ENCODE measurements around the gene GPX3. TPM values are rescaled to one million over a fixed set of nuclear protein-coding genes. Genes with fewer than 3 reads are reported as not detected.

Gene GPX3
- total and polyA plus RNA-seq, 12 donors, result 208 to 1,234 (median 702) TPM

DNA sequence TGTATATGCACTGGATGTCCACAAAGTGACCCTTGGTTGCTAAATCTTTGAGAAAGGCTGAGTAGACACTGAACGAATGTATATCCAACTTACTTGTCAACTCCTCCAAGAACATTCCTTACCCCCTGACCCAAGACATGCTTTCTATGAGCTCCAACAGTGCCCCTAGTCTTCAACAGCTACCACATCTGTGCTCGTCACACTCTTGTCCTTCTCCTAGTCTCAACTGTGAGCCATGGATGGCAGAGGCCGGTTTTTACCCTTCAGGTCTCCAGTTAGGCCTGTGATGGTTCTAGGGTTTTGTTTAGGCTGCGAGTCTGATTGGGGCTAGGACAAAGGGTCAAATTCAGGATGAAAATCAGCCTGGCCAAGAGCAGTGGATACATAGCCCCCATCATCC is 19.0 kb upstream of the GPX3 start:
- no peaks in the 10 kb centered on the region for H3K36me3 ChIP-seq
- WGBS, 2 donors, result 95 to 97% methylated on average over 4 of the region's 4 CpGs
- H3K9me3 ChIP-seq, result no peaks in the 10 kb centered on the region
- TF ChIP-seq, protein P1, sequence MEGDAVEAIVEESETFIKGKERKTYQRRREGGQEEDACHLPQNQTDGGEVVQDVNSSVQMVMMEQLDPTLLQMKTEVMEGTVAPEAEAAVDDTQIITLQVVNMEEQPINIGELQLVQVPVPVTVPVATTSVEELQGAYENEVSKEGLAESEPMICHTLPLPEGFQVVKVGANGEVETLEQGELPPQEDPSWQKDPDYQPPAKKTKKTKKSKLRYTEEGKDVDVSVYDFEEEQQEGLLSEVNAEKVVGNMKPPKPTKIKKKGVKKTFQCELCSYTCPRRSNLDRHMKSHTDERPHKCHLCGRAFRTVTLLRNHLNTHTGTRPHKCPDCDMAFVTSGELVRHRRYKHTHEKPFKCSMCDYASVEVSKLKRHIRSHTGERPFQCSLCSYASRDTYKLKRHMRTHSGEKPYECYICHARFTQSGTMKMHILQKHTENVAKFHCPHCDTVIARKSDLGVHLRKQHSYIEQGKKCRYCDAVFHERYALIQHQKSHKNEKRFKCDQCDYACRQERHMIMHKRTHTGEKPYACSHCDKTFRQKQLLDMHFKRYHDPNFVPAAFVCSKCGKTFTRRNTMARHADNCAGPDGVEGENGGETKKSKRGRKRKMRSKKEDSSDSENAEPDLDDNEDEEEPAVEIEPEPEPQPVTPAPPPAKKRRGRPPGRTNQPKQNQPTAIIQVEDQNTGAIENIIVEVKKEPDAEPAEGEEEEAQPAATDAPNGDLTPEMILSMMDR (IDR thresholded peaks at IDR 0.05), result no peak
- H3K4me1 ChIP-seq, result peaks cover 10 to 34% (median 28%) of the 10 kb centered on the region in 9 donors
- ATAC-seq (no peak), DNase-seq (no peak)
- H3K27ac ChIP-seq, result no peak overlapping the region
- intact Hi-C loops (cut with DNase I), result loop anchor here in 8 of 10 donors (2.0 to 10.0 kb wide), 7 partner anchors 46 to 236 kb away; no protein-coding TSS in a partner anchor
- no peaks in the 10 kb centered on the region for H3K27me3 ChIP-seq
- no peak overlapping the region for H3K4me3 ChIP-seq

DNA sequence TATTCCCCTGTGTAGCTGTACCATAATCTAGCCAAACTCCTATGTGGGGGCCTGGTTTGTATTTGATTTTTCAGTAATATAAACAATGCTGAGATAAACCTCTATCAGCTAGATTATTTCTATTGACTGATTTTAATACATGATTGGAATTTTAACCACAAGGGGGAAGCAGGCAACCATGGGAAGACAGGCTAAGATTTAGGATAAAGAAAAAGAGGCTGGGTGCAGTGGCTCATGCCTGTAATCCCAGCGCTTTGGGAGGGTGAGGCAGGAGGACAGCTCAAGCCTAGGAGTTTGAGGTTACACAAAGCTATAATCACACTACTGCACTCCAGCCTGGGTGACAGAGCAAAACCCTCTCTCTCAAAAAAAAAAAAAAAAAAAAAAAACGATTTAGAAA is 18.1 kb upstream of the GPX3 start:
- no peaks in the 10 kb centered on the region for H3K27me3 ChIP-seq
- H3K4me1 ChIP-seq, result peaks cover 16 to 42% (median 34%) of the 10 kb centered on the region in 9 donors
- ATAC-seq (peak in 1 of 8 donors; percentile 41), DNase-seq (peak in 1 of 2 donors; percentile 38)
- H3K9me3 ChIP-seq, result no peaks in the 10 kb centered on the region
- TF ChIP-seq, protein P1 (IDR thresholded peaks at IDR 0.05), result peak; percentile 44 to 75 (median 66)
- WGBS, 2 donors, result 32 to 47% methylated on average over 2 of the region's 2 CpGs
- intact Hi-C loops (cut with DNase I), result loop anchor here (1.0 to 10.0 kb wide), 13 partner anchors 43 to 235 kb away; no protein-coding TSS in a partner anchor
- no peaks in the 10 kb centered on the region for H3K36me3 ChIP-seq
- no peak overlapping the region for H3K4me3 ChIP-seq
- H3K27ac ChIP-seq, result no peak overlapping the region

DNA sequence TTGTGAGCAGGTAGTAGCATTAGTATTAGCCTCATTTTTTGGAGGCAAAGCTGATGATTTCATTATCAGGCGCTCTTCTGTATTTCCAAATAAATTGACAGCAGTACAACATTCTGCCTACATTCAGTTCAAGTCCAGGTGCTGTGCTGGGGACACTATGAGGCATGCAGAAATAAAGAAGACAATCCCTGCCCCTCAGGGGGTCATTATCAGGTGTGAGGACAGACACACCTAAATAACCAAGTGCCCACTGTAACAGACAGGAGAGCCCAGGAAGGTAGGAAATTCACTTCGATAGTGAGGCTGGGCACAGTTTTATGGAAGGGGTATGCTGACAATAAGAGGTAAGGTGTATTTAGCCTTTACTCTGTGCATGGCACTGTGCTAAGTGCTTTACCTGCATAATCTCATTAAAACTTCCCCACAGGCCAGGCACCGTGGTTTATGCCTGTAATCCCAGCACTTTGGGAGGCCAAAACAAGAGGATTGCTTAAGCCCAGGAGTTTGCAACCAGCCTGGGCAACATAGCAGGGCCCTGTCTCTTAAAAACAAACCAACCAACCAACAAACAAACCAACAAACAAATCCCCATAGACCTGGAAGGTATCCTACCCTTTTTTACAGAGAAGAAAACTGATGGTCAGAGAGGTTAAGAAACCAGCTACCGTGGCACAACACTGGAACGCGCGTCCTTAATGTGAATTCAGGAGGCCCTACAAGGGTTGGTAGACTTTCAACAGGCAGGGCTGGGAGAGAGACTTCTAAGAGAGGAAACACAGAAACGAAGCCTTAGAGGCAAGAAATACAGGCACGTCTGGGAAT is 17.5 kb upstream of the GPX3 start:
- intact Hi-C loops (cut with DNase I), result loop anchor here (1.0 to 10.0 kb wide), 13 partner anchors 42 to 234 kb away; no protein-coding TSS in a partner anchor
- WGBS, 2 donors, result 90 to 91% methylated on average over 9 of the region's 9 CpGs
- Histone ChIP-seq H3K4me1 (peaks cover 16 to 49% (median 40%) of the 10 kb centered on the region in 9 donors), H3K36me3 (no peaks in the 10 kb centered on the region), H3K27ac (no peak overlapping the region), H3K9me3 (no peaks in the 10 kb centered on the region), H3K27me3 (no peaks in the 10 kb centered on the region), H3K4me3 (no peak overlapping the region)
- no peak for DNase-seq
- TF ChIP-seq, protein P1 (IDR thresholded peaks at IDR 0.05), result no peak
- ATAC-seq, result no peak

DNA sequence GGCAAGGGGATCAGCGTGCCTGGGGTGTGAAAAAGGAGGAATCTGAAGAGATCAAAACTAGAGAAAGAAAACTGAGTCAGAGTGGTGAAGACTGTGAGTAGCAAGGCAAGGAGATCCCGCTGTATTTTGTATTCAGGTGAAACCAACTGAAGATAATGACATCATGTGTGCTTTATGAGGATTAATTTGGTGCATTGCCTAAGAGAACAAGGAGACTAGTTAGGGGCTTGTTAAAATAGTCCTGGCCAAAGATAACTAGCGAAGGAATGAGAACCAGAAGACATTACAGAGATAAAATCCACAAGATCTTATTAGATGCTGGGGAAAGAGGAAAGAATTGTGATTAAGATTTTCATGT is 16.9 kb upstream of the GPX3 start:
- H3K27ac ChIP-seq, result no peak overlapping the region
- intact Hi-C loops (cut with DNase I), result loop anchor here (1.0 to 10.0 kb wide), 12 partner anchors 41 to 234 kb away; no protein-coding TSS in a partner anchor
- DNase-seq, result no peak
- H3K9me3 ChIP-seq, result no peaks in the 10 kb centered on the region
- H3K36me3 ChIP-seq, result no peaks in the 10 kb centered on the region
- H3K4me3 ChIP-seq, result no peak overlapping the region
- no peak for ATAC-seq
- H3K27me3 ChIP-seq, result no peaks in the 10 kb centered on the region
- TF ChIP-seq, protein P1 (IDR thresholded peaks at IDR 0.05), result no peak
- peaks cover 16 to 53% (median 43%) of the 10 kb centered on the region in 9 donors for H3K4me1 ChIP-seq
- 93 to 95% methylated on average over 3 of the region's 3 CpGs for WGBS, 2 donors

Data from heart right ventricle (tissue), 16 donors.